Lower leg skin (tissue), 3 donors: ENCODE data around the gene HLA-DMA.

Experiments
- POLR2A ChIP-seq, 2 donors: fragments of 450-650 bp; IDR thresholded peaks; one replicate each; pipeline ENCODE4 v1.6.1; 2016 to 2017; ENCODE audit warnings: antibody characterized with exemption in 2 of 2, mild to moderate bottlenecking in 1 of 2, moderate library complexity in 1 of 2
- TF ChIP-seq, protein P1 (sequence below), 3 donors: fragments of 450-650 bp; IDR thresholded peaks; one replicate each; pipeline ENCODE4 v1.5.1; 2016; ENCODE audit warnings: antibody characterized with exemption in 3 of 3, mild to moderate bottlenecking in 3 of 3, moderate library complexity in 2 of 3

DNA sequence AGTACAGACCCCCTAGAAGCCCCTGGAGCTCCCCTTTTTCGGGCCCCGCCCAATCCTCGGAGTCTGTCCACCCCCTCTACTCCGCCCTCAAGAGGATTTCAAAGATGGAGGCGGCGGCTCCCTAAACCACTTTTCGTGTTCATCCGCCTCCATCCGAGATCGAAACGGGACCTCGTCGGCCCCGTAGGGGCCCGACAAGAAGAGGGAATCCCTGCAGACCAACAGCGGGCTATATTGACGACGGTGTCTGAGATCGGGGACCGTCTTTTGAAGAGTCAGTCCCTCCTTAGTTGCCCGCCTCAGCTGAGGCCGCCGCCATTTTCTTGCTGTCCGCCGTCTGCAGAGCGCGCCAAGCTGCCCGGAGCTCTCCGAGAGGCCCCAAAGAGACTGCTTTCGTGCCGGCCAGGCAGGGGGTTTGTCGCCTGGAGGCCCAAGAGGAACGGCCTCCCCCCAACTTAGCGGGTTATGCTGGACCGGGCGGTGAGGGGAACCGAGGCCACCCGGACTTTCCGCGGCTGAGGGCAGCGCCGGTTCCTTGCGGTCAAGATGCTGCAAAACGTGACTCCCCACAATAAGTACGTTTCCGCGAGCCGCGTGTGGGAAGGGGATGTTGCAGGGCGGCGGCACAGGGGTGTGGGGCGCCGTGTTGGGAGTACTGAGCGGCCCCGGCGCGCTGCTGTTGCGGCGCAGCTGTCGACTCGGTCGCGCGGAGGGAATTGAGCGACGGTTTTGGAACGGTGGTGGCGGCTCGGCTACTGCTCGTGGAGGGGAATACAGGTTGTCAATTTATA is 19.7 kb upstream of the HLA-DMA start:
- TF ChIP-seq, protein P1, sequence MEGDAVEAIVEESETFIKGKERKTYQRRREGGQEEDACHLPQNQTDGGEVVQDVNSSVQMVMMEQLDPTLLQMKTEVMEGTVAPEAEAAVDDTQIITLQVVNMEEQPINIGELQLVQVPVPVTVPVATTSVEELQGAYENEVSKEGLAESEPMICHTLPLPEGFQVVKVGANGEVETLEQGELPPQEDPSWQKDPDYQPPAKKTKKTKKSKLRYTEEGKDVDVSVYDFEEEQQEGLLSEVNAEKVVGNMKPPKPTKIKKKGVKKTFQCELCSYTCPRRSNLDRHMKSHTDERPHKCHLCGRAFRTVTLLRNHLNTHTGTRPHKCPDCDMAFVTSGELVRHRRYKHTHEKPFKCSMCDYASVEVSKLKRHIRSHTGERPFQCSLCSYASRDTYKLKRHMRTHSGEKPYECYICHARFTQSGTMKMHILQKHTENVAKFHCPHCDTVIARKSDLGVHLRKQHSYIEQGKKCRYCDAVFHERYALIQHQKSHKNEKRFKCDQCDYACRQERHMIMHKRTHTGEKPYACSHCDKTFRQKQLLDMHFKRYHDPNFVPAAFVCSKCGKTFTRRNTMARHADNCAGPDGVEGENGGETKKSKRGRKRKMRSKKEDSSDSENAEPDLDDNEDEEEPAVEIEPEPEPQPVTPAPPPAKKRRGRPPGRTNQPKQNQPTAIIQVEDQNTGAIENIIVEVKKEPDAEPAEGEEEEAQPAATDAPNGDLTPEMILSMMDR (IDR thresholded peaks at IDR 0.05) = no peak
- no peak for TF ChIP-seq POLR2A (IDR thresholded peaks at IDR 0.05)
